ENCODE data around the gene ZNF446. TPM values are rescaled to one million over a fixed set of nuclear protein-coding genes. Genes with fewer than 3 reads are reported as not detected.

Gene ZNF446
- total and polyA plus RNA-seq, 9 of the 15 experiments (the other 6 are each of a cell fraction or from before 2014, with no cell fraction given), result 0.07 to 4.8 (median 1.2) TPM

DNA sequence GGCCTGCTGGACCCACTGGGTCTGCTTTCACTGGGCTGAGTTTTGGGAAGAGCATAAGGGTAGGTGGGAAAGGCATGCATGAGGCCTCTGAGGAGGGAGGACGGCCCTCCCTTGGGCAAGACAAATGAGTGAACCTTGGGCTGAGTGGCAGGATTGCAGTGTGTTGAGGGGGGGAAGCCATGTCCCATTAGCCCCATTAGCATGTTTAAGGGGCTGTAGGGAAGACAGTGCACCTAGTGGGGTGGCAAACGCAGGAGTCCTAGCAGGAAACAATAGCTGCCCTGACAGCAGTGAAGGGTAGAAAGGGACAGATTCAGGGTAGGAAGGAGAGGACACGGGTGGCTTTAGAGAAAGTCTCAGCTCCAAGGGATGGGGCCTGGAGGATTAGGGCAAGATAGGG is 46.6 kb downstream of the ZNF446 start:
- DNase-seq (ENCODE audit: extremely low read depth in 1 of 4, low spot score in 3 of 4) (no peak), FAIRE-seq (no peak), ATAC-seq (no peak)
- Histone ChIP-seq H3K79me2 (ENCODE audit: control insufficient read depth, insufficient read depth, low read length) (peaks cover 26% of the 10 kb centered on the region), H3K9me1 (ENCODE audit: control insufficient read depth, insufficient read depth, low read length) (peaks cover 3% of the 10 kb centered on the region), H3K9ac (ENCODE audit: insufficient read depth in 1 of 2, low read depth in 2 of 2, low read length in 2 of 2) (0 out of 4 replicates have a peak overlapping the region, but pooled peaks of 1 of the 2 experiments have one; percentile 19), H3K4me2 (ENCODE audit: insufficient read depth, low read length) (no peak overlapping the region), H3K27me3 (ENCODE audit: control insufficient read depth in 2 of 2, insufficient read depth in 2 of 2, low read length in 2 of 2) (no peaks in the 10 kb centered on the region), H2AFZ (ENCODE audit: low read depth, low read length) (peak overlapping the region; percentile 55), H3K4me3 (no peak overlapping the region), H3K27ac (ENCODE audit: extremely low read depth, low read depth, low read length) (no peak overlapping the region), H3K4me1 (replicated peaks in 1 of 2; ENCODE audit: control insufficient read depth in 2 of 2, insufficient read depth in 2 of 2, low read length in 2 of 2) (peaks cover 11 to 28% of the 10 kb centered on the region in 2 experiments), H3K36me3 (ENCODE audit: control insufficient read depth, insufficient read depth, low read length) (no peaks in the 10 kb centered on the region; the same call in 2 of the 3 replicates), H3K9me3 (replicated peaks; ENCODE audit: control insufficient read depth, insufficient read depth, low read depth, low read length) (no peaks in the 10 kb centered on the region), H4K20me1 (replicated peaks; ENCODE audit: control insufficient read depth, insufficient read depth, low read length) (no peaks in the 10 kb centered on the region)
- ChIA-PET CTCF (ENCODE audit: low intra/inter-chr PET ratio) (interaction anchor here (1.3 kb wide), 1 partner anchor 57 kb away, joined by 4 read pairs; no protein-coding TSS in a partner anchor), POLR2A (no interaction called here)
- WGBS (ENCODE audit: insufficient coverage, low coverage, missing lambda C conversion rate), result 27% methylated on average over 3 of the region's 3 CpGs
- intact Hi-C loops (cut with micrococcal nuclease), result no loop called here
- no TSS peak for BruUV-seq (replicated peaks)
- in situ Hi-C loops (cut with MboI), result no loop called here
- TF ChIP-seq HLTF (IDR thresholded peaks at IDR 0.05), result no peak
- TF ChIP-seq ZNF274 (IDR thresholded peaks at IDR 0.05; ENCODE audit: borderline replicate concordance, low read depth, low read length), result no peak
- no peak for TF ChIP-seq TFAM (CRISPR knock-in tag; conservative IDR thresholded peaks at IDR 0.05)
- no peak for TF ChIP-seq GATAD2A (IDR thresholded peaks at IDR 0.05)
- TF ChIP-seq, protein P1, sequence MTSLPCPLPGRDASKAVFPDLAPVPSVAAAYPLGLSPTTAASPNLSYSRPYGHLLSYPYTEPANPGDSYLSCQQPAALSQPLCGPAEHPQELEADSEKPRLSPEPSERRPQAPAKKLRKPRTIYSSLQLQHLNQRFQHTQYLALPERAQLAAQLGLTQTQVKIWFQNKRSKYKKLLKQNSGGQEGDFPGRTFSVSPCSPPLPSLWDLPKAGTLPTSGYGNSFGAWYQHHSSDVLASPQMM (CRISPR knock-in tag; IDR thresholded peaks at IDR 0.05), result no peak
- no peak for TF ChIP-seq CBFB (CRISPR knock-in tag; IDR thresholded peaks at IDR 0.05)
- TF ChIP-seq ZNF134 (CRISPR knock-in tag; conservative IDR thresholded peaks at IDR 0.05), result no peak
- TF ChIP-seq, protein P2, sequence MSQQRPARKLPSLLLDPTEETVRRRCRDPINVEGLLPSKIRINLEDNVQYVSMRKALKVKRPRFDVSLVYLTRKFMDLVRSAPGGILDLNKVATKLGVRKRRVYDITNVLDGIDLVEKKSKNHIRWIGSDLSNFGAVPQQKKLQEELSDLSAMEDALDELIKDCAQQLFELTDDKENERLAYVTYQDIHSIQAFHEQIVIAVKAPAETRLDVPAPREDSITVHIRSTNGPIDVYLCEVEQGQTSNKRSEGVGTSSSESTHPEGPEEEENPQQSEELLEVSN (IDR thresholded peaks at IDR 0.05; ENCODE audit: borderline replicate concordance in 1 of 2, extremely low read depth in 1 of 2, insufficient read depth in 1 of 2, insufficient read length in 1 of 2, low read depth in 1 of 2, low read length in 1 of 2, poor library complexity in 1 of 2, severe bottlenecking in 1 of 2), result no peak
- no peak for TF ChIP-seq CXXC5 (CRISPR knock-in tag; IDR thresholded peaks at IDR 0.05)
